RWPE2 (cell line): ENCODE measurements around the gene SYVN1.

Experiments
- ATAC-seq: fragments of 200-7000 bp; cut with Tn5 transposase; 3 replicates; pipeline ENCODE4 v1.9.1; 2021; ENCODE audit warnings: low read depth
- DNase-seq: peaks from one replicate; pipeline ENCODE4 v3.0.0-alpha.2; 2020; ENCODE audit warnings: low spot score
- H3K27ac ChIP-seq: fragments of 450-650 bp; 2 replicates; pipeline ENCODE4 v1.5.1; 2017; ENCODE audit warnings: mild to moderate bottlenecking; ENCODE audit not compliant: poor library complexity, severe bottlenecking
- H3K27me3 ChIP-seq: fragments of 250-450 bp; sonication (Bioruptor Pico); 2 replicates; pipeline ENCODE4 v1.5.1; 2021; ENCODE audit warnings: mild to moderate bottlenecking, moderate library complexity; ENCODE audit not compliant: insufficient read depth, poor library complexity, severe bottlenecking
- H3K36me3 ChIP-seq: fragments of 250-450 bp; sonication (Bioruptor Pico); 2 replicates; pipeline ENCODE4 v1.5.1; 2020; ENCODE audit warnings: low read depth, mild to moderate bottlenecking, moderate library complexity
- H3K4me1 ChIP-seq: fragments of 250-450 bp; sonication (Bioruptor Pico); 2 replicates; pipeline ENCODE4 v1.5.1; 2021; ENCODE audit warnings: mild to moderate bottlenecking, moderate library complexity; ENCODE audit not compliant: insufficient read depth, poor library complexity, severe bottlenecking
- H3K4me3 ChIP-seq: fragments of 250-450 bp; sonication (Bioruptor Pico); 2 replicates; pipeline ENCODE4 v1.5.1; 2021; ENCODE audit warnings: mild to moderate bottlenecking, moderate library complexity; ENCODE audit not compliant: severe bottlenecking
- H3K9me3 ChIP-seq: fragments of 250-450 bp; sonication (Bioruptor Pico); 2 replicates; pipeline ENCODE4 v1.5.1; 2021; ENCODE audit warnings: mild to moderate bottlenecking, moderate library complexity; ENCODE audit not compliant: severe bottlenecking
- CTCF ChIP-seq: fragments of 450-650 bp; IDR thresholded peaks from one replicate; pipeline ENCODE4 v1.5.1; 2017; ENCODE audit warnings: mild to moderate bottlenecking, moderate library complexity; ENCODE audit not compliant: poor library complexity, severe bottlenecking

The SYVN1 gene

GRCh38 chr11:65167656-65168055, 33.3 kb upstream of the SYVN1 start:
- H3K36me3 ChIP-seq: no peaks in the 10 kb centered on the region
- no peaks in the 10 kb centered on the region for H3K27me3 ChIP-seq
- ATAC-seq: no peak
- no peak for DNase-seq
- no peak overlapping the region for H3K27ac ChIP-seq
- no peak overlapping the region for H3K4me3 ChIP-seq
- H3K4me1 ChIP-seq: no peaks in the 10 kb centered on the region
- TF ChIP-seq CTCF: no peak
- no peaks in the 10 kb centered on the region for H3K9me3 ChIP-seq

GRCh38 chr11:65166893-65167292, 32.6 kb upstream of the SYVN1 start:
- Histone ChIP-seq H3K4me1 (no peaks in the 10 kb centered on the region), H3K27me3 (no peaks in the 10 kb centered on the region), H3K4me3 (no peak overlapping the region), H3K27ac (no peak overlapping the region), H3K36me3 (no peaks in the 10 kb centered on the region), H3K9me3 (no peaks in the 10 kb centered on the region)
- no peak for ATAC-seq
- TF ChIP-seq CTCF: no peak
- DNase-seq: no peak

GRCh38 chr11:65165410-65166317, 31.3 kb upstream of the SYVN1 start:
- ATAC-seq (no peak), DNase-seq (no peak)
- no peaks in the 10 kb centered on the region for H3K27me3 ChIP-seq
- H3K36me3 ChIP-seq: no peaks in the 10 kb centered on the region
- H3K27ac ChIP-seq: no peak overlapping the region
- TF ChIP-seq CTCF: no peak
- no peaks in the 10 kb centered on the region for H3K9me3 ChIP-seq
- no peak overlapping the region for H3K4me3 ChIP-seq
- H3K4me1 ChIP-seq: no peaks in the 10 kb centered on the region

- Histone ChIP-seq H3K27ac (no peak overlapping the region), H3K4me3 (no peak overlapping the region), H3K9me3 (no peaks in the 10 kb centered on the region), H3K36me3 (no peaks in the 10 kb centered on the region), H3K4me1 (no peaks in the 10 kb centered on the region), H3K27me3 (no peaks in the 10 kb centered on the region)
- ATAC-seq (no peak), DNase-seq (no peak)
- TF ChIP-seq CTCF: no peak
Measured at GRCh38 chr11:65163684-65164083, 29.4 kb upstream of the SYVN1 start.

- no peak for ATAC-seq
- no peaks in the 10 kb centered on the region for H3K4me1 ChIP-seq
- DNase-seq: no peak
- H3K27ac ChIP-seq: no peak overlapping the region
- no peaks in the 10 kb centered on the region for H3K27me3 ChIP-seq
- H3K9me3 ChIP-seq: no peaks in the 10 kb centered on the region
- no peak for TF ChIP-seq CTCF
- H3K4me3 ChIP-seq: no peak overlapping the region
- no peaks in the 10 kb centered on the region for H3K36me3 ChIP-seq
Measured at GRCh38 chr11:65160643-65161042, 26.3 kb upstream of the SYVN1 start.
